ENCODE measurements around the gene FRS2. TPM values are rescaled to one million over a fixed set of nuclear protein-coding genes. Genes with fewer than 3 reads are reported as not detected.

FRS2 gene
- total and polyA plus RNA-seq, 2 of the 4 experiments (the other 2 are of a cell fraction), result 12.4 to 58.3 TPM

GRCh38 chr12:69480698-69481097 is 10.5 kb downstream of the FRS2 start:
- intact Hi-C loops (cut with micrococcal nuclease), result no loop called here
- Histone ChIP-seq H2BK20ac (ENCODE audit: low read depth, low read length) (no peak overlapping the region), H4K91ac (ENCODE audit: insufficient read depth, low read depth, low read length) (no peak overlapping the region), H3K18ac (ENCODE audit: low read depth, low read length) (no peak overlapping the region), H2BK120ac (ENCODE audit: low read depth, low read length) (no peak overlapping the region), H2AFZ (replicated peaks; ENCODE audit: low read length, poor library complexity) (no peak overlapping the region), H3K56ac (ENCODE audit: extremely low read depth, insufficient read depth, low read length) (no peak overlapping the region), H3K23ac (ENCODE audit: low read depth, low read length) (no peak overlapping the region), H4K20me1 (ENCODE audit: insufficient read depth, low read length) (peaks cover 62% of the 10 kb centered on the region), H4K5ac (ENCODE audit: low read depth, low read length) (no peak overlapping the region), H3K4me3 (ENCODE audit: insufficient read depth, low read depth, low read length) (no peak overlapping the region), H3K79me1 (ENCODE audit: low read depth in 1 of 2, low read length in 2 of 2) (peaks cover 7 to 52% of the 10 kb centered on the region in 2 experiments), H2AK9ac (replicated peaks; ENCODE audit: low read depth, low read length, poor library complexity) (no peak overlapping the region), H3K4me1 (ENCODE audit: control insufficient read depth, insufficient read depth, low read length) (peaks cover 5% of the 10 kb centered on the region; the same call in 1 of the 2 replicates), H3K14ac (replicated peaks; ENCODE audit: low read depth, low read length) (no peak overlapping the region), H3K9ac (ENCODE audit: low read depth, low read length) (no peak overlapping the region), H3K36me3 (ENCODE audit: control insufficient read depth, insufficient read depth, low read length) (no peaks in the 10 kb centered on the region), H2BK5ac (ENCODE audit: low read depth, low read length, poor library complexity, severe bottlenecking) (no peak overlapping the region), H3K9me1 (ENCODE audit: insufficient read depth, low read length) (peaks cover 7% of the 10 kb centered on the region), H2AK5ac (ENCODE audit: low read depth, low read length) (no peak overlapping the region), H3K27me3 (ENCODE audit: control insufficient read depth, insufficient read depth, low read length) (no peaks in the 10 kb centered on the region), H3K4me2 (ENCODE audit: low read depth, low read length) (no peak overlapping the region), H4K8ac (ENCODE audit: low read depth in 2 of 2, low read length in 2 of 2) (no peak overlapping the region), H2BK15ac (ENCODE audit: low read depth, low read length) (no peak overlapping the region), H3K27ac (ENCODE audit: insufficient read depth, low read length) (no peak overlapping the region), H3K4ac (ENCODE audit: low read depth, low read length) (no peak overlapping the region), H3K9me3 (ENCODE audit: control insufficient read depth, insufficient read depth, low read length) (no peaks in the 10 kb centered on the region)
- POLR2A ChIA-PET (ENCODE audit: unreplicated experiment), result no interaction called here
- WGBS, 2 experiments (ENCODE audit: extremely low coverage in 2 of 2, insufficient read length in 1 of 2), result no CpG with 5 or more reads among the region's 4 CpGs
- TF ChIP-seq POLR2A (IDR thresholded peaks at IDR 0.05; ENCODE audit: low read depth, low read length) (no peak), RFX5 (IDR thresholded peaks at IDR 0.05; ENCODE audit: low read depth, low read length) (no peak), RCOR1 (IDR thresholded peaks at IDR 0.05; ENCODE audit: insufficient replicate concordance, low read length) (no peak), USF2 (IDR thresholded peaks at IDR 0.05; ENCODE audit: low read depth, low read length) (no peak), CTCF (conservative IDR thresholded peaks at IDR 0.05; ENCODE audit: low read depth, low read length) (no peak), BHLHE40 (IDR thresholded peaks at IDR 0.05; ENCODE audit: low read depth, low read length) (no peak), RAD21 (IDR thresholded peaks at IDR 0.05; ENCODE audit: low read length) (no peak), MXI1 (IDR thresholded peaks at IDR 0.05; ENCODE audit: borderline replicate concordance, low read depth, low read length) (no peak), CEBPB (IDR thresholded peaks at IDR 0.05; ENCODE audit: low read depth, low read length) (no peak), SMC3 (IDR thresholded peaks at IDR 0.05; ENCODE audit: low read depth, low read length) (no peak), FOS (IDR thresholded peaks at IDR 0.05; ENCODE audit: low read depth, low read length) (no peak), CHD1 (IDR thresholded peaks at IDR 0.05; ENCODE audit: low read depth, low read length) (no peak), ELK1 (IDR thresholded peaks at IDR 0.05; ENCODE audit: borderline replicate concordance, low read depth, low read length) (no peak)
- dilution Hi-C loops (cut with HindIII; ENCODE audit: low sequenced_read_pairs, unreplicated experiment), result no loop called here
- no TSS peak for BruUV-seq (replicated peaks)
- CTCF ChIA-PET, result interaction anchor here (0.8 kb wide), 1 partner anchor 12 kb away, joined by 4 read pairs; no protein-coding TSS in a partner anchor
- ATAC-seq (ENCODE audit: low read depth), result no peak
- DNase-seq, result no peak
- in situ Hi-C loops (cut with MboI; ENCODE audit: low sequenced_read_pairs), result no loop called here
